Ascending aorta (tissue), 2 donors: Measurements from ENCODE around the gene IQCF6. TPM values are rescaled to one million over a fixed set of nuclear protein-coding genes. Genes with fewer than 3 reads are reported as not detected.
"Not testable (repeated sequence)": the region's sequence is repeated elsewhere in the genome, so short reads cannot be mapped to it uniquely, and the experiment has no call there.

Experiments used
- DNase-seq, 2 donors: peaks; one replicate each; pipeline ENCODE4 v3.0.0-alpha.2; 2019; ENCODE audit warnings: low spot score in 2 of 2
- H3K27ac ChIP-seq, 2 donors: fragments of 200-600 bp; sonication (generic); one replicate each; pipeline ENCODE4 v1.5.1; 2016 to 2017; ENCODE audit warnings: mild to moderate bottlenecking in 1 of 2
- H3K27me3 ChIP-seq: fragments of 200-600 bp; sonication (generic); one replicate; pipeline ENCODE4 v1.5.1; 2017
- H3K36me3 ChIP-seq, 2 donors: fragments of 200-600 bp; sonication (generic); one replicate each; pipeline ENCODE4 v1.5.1; 2016
- H3K4me1 ChIP-seq, 2 donors: fragments of 200-600 bp; sonication (generic); one replicate each; pipeline ENCODE4 v1.5.1; 2016 to 2017; ENCODE audit warnings: mild to moderate bottlenecking in 1 of 2
- H3K4me3 ChIP-seq, 2 donors: fragments of 200-600 bp; sonication (generic); one replicate each; pipeline ENCODE4 v1.5.1; 2016 to 2017; ENCODE audit warnings: mild to moderate bottlenecking in 1 of 2
- H3K9me3 ChIP-seq, 2 donors: fragments of 200-600 bp; sonication (generic); one replicate each; pipeline ENCODE4 v1.5.1; 2016
- CTCF ChIP-seq, 3 experiments: fragments of 200-600 bp in 2 of 3; fragments of 450-650 bp in 1 of 3; sonication (generic) in 2 of 3; IDR thresholded peaks; one replicate each; pipeline ENCODE4 v1.5.1; 2016 to 2019; ENCODE audit warnings: antibody characterized with exemption in 3 of 3, mild to moderate bottlenecking in 1 of 3, moderate library complexity in 1 of 3
- intact Hi-C: fragments of 100-400 bp; cut with DNase I; formaldehyde crosslinking; loops from one replicate; pipeline ENCODE4 v1.15.1; 2023
- total RNA-seq: library from RNA; depleted of rRNA; stranded (reverse); fragments of >200 nt; gene quantifications from one replicate; pipeline ENCODE4 v1.1.0, GENCODE V29; 2016

The IQCF6 gene
- total RNA-seq, 1 donor from 2014 or later: not detected

DNA sequence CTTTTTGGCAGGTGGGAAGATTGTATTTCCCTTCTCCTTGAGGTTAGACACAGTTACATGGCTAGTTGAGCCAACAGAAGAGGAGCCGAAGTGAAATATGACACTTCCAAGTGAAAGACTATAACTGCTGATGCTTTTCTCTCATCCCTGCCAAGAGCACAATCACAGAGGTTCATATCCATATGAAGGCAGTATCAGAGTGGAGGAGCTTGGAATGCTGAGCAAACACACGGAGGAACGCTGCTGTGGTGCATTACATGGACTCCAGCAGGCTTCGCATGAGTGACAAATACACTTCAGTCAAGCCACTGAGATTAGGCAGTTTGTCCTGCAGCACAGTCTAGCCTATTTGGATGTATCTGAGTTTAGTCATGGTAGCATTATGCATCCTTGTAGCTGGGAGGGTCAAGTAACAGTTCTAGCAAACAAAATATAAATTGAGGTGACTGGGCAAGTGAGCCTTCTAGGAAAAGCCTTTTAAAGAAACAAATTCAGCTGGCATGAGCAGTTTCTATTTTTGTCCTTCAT lies 5.4 kb downstream of the IQCF6 start:
- no peak for TF ChIP-seq CTCF (IDR thresholded peaks at IDR 0.05)
- no peaks in the 10 kb centered on the region for H3K9me3 ChIP-seq
- intact Hi-C loops: no loop called here
- no peak for DNase-seq
- no peaks in the 10 kb centered on the region for H3K36me3 ChIP-seq
- no peaks in the 10 kb centered on the region for H3K4me1 ChIP-seq
- no peaks in the 10 kb centered on the region for H3K27me3 ChIP-seq
- no peak overlapping the region for H3K4me3 ChIP-seq
- H3K27ac ChIP-seq: no peak overlapping the region

DNA sequence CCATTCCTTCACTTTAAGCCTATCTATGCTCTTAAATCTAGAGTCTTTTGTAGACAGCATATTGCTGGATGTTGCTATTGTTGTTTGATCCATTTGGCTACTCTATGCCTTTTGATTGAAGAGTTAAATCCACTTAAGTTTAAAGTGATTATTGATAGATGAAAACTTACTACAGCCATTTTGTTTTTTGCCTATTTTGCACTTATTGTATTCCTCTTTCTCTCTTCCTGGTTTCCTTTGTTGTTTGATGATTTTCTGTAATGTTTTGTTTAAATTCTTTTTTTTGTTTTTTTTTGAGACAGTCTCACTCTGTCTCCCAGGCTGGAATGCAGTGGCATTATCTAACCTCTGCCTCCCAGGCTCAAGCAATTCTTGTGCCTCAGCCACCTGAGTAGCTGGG lies 19.8 kb downstream of the IQCF6 start:
- intact Hi-C loops: no loop called here

DNA sequence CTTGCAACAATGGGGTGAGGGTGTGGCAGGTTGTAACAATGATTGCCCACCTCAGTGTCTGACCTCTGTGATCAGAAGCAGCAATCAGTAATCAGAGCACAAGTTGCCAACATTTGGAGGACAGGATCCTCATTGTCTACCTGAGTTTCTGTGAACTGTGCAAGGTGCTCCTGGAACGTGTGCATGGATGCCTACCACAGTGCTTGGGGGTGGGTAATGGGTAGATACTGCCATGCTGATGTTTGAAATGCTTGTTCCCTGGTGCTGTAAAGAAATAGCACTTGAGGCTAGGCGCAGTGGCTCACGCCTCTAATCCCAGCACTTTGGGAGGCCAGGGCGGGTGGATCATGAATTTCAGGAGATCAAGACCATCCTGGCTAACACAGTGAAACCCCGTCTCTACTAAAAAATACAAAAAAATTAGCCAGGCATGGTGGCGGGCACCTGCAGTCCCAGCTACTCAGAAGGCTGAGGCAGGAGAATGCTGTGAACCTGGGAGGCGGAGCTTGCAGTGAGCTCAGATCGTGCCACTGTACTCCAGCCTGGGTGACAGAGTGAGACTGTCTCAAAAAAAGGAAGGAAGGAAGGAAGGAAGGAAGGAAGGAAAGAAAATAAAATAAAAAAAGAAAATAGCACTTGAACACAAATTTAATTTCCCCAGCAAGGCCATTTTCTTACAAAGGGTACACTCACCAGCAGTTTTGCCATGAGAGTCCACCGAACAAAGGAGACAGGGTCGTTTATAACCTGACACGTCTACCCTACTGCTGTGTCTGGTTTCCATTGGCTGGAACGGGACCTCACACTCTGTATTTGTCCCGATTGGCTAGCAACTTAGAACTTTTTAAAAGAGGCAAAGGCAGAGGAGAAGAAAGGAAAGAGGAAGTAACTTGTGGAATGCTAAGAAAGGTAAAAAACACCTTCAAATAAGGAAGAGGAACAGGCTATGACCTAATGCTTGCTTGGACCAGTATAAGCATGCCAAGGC lies 25.0 kb downstream of the IQCF6 start:
- intact Hi-C loops, H3K27ac ChIP-seq, H3K4me3 ChIP-seq, H3K9me3 ChIP-seq, H3K27me3 ChIP-seq, DNase-seq, H3K4me1 ChIP-seq, H3K36me3 ChIP-seq: not testable (repeated sequence)

More for the DNA sequence above, 19.8 kb downstream of the IQCF6 start:
- DNase-seq: no peak
- no peaks in the 10 kb centered on the region for H3K27me3 ChIP-seq
- peaks cover 10 to 27% of the 10 kb centered on the region in 2 donors for H3K9me3 ChIP-seq
- H3K36me3 ChIP-seq: no peaks in the 10 kb centered on the region
- no peak overlapping the region for H3K27ac ChIP-seq
- no peaks in the 10 kb centered on the region for H3K4me1 ChIP-seq
- no peak overlapping the region for H3K4me3 ChIP-seq
- TF ChIP-seq CTCF (IDR thresholded peaks at IDR 0.05): no peak

GRCh38 chr3:51751287-51751686 lies 27.8 kb downstream of the IQCF6 start:
- H3K4me1 ChIP-seq: no peaks in the 10 kb centered on the region
- intact Hi-C loops: no loop called here
- no peak overlapping the region for H3K27ac ChIP-seq
- TF ChIP-seq CTCF (IDR thresholded peaks at IDR 0.05): no peak
- no peaks in the 10 kb centered on the region for H3K9me3 ChIP-seq
- no peaks in the 10 kb centered on the region for H3K27me3 ChIP-seq
- no peaks in the 10 kb centered on the region for H3K36me3 ChIP-seq
- no peak overlapping the region for H3K4me3 ChIP-seq
- no peak for DNase-seq

DNA sequence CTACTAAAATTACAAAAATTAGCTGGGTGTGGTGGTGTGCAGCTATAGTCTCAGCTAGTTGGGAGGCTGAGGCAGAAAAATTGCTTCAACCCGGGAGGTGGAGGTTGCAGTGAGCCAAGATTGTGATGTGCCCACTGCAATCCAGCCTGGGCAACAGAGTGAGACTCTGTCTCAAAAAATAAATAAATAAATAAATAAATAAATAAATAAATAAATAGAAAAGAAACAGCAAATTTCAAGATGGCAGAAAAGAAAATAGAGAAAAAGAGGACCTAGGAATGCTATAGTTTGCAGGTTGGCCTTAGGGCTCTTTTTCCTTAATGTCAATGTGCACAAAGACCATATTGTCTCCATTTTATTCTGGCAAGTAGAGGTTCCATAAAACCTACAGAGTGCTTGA lies 28.2 kb downstream of the IQCF6 start:
- Histone ChIP-seq H3K27ac (no peak overlapping the region), H3K27me3 (no peaks in the 10 kb centered on the region), H3K4me1 (no peaks in the 10 kb centered on the region), H3K4me3 (no peak overlapping the region), H3K36me3 (no peaks in the 10 kb centered on the region), H3K9me3 (no peaks in the 10 kb centered on the region)
- intact Hi-C loops: no loop called here
- TF ChIP-seq CTCF (IDR thresholded peaks at IDR 0.05): no peak
- no peak for DNase-seq

DNA sequence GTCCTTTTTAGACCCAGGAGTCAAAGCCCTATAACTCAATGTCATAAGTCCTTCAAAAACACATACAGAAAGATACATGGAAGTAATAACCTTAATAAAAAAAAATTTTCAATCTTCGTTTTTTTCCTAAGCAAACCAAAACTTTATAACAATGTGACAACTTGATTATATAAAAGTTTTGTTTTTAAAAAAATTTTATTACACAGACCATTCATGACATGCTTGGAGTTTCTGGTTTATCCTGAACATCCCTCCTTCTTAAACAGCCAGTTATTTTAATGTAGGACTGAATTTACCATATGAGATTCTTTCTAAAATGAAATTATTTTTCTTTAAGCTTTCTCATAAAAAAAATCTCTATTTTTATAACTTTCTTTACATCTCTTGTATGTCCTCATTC lies 30.7 kb downstream of the IQCF6 start:
- no peaks in the 10 kb centered on the region for H3K27me3 ChIP-seq
- intact Hi-C loops: no loop called here
- no peak for DNase-seq
- H3K27ac ChIP-seq: no peak overlapping the region
- H3K4me1 ChIP-seq: no peaks in the 10 kb centered on the region
- TF ChIP-seq CTCF (IDR thresholded peaks at IDR 0.05): no peak
- H3K4me3 ChIP-seq: no peak overlapping the region
- no peaks in the 10 kb centered on the region for H3K36me3 ChIP-seq
- no peaks in the 10 kb centered on the region for H3K9me3 ChIP-seq
